GM10248 (cell line): Measurements from ENCODE around the gene CFAP46.

Source experiments
- CTCF ChIA-PET: fragments of 300-600 bp; sonication (Branson Sonifier 250); formaldehyde crosslinking; extraction: SDS; loops from one replicate; lab custom pipeline; 2021; ENCODE audit warnings: antibody characterized with exemption; lab: Yijun Ruan, JAX
- POLR2A ChIA-PET: fragments of 350-650 bp; sonication (Branson Sonifier 250); formaldehyde crosslinking; extraction: SDS; loops from one replicate; lab custom pipeline; 2020; ENCODE audit warnings: antibody characterized with exemption; lab: Yijun Ruan, JAX
- DNase-seq: peaks from one replicate; pipeline ENCODE4 v3.0.0; 2012; ENCODE audit errors: extremely low spot score
- TF ChIP-seq, protein P1 (sequence below): IDR thresholded peaks from 2 replicates; pipeline ENCODE4 v1.5.1; 2012; ENCODE audit warnings: mild to moderate bottlenecking, low read depth; ENCODE audit errors: extremely low read depth, missing control alignments, control extremely low read depth

CFAP46 gene

DNA sequence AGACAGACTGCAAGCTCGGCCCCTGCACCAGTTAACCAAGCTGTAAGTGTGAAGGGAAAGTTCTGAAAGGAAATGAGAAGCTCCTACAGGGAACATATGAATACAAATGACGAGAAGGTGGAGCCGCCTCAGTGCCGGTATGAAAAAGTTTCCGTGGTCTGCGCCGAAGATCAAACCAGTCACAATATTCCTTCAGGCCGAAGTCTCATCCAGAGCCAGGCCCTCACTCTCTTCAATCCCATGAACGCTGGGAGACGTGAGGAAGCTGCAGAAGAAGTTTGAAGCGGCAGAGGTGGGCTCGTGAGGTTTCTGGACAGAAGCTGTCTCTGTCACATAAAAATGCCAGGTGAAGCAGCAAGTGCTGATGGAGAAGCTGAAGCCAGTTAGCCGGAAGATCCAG is 71.9 kb downstream of the CFAP46 start:
- CTCF ChIA-PET: no interaction called here
- DNase-seq: no peak
- TF ChIP-seq, protein P1, sequence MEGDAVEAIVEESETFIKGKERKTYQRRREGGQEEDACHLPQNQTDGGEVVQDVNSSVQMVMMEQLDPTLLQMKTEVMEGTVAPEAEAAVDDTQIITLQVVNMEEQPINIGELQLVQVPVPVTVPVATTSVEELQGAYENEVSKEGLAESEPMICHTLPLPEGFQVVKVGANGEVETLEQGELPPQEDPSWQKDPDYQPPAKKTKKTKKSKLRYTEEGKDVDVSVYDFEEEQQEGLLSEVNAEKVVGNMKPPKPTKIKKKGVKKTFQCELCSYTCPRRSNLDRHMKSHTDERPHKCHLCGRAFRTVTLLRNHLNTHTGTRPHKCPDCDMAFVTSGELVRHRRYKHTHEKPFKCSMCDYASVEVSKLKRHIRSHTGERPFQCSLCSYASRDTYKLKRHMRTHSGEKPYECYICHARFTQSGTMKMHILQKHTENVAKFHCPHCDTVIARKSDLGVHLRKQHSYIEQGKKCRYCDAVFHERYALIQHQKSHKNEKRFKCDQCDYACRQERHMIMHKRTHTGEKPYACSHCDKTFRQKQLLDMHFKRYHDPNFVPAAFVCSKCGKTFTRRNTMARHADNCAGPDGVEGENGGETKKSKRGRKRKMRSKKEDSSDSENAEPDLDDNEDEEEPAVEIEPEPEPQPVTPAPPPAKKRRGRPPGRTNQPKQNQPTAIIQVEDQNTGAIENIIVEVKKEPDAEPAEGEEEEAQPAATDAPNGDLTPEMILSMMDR: no peak
- POLR2A ChIA-PET: no interaction called here

DNA sequence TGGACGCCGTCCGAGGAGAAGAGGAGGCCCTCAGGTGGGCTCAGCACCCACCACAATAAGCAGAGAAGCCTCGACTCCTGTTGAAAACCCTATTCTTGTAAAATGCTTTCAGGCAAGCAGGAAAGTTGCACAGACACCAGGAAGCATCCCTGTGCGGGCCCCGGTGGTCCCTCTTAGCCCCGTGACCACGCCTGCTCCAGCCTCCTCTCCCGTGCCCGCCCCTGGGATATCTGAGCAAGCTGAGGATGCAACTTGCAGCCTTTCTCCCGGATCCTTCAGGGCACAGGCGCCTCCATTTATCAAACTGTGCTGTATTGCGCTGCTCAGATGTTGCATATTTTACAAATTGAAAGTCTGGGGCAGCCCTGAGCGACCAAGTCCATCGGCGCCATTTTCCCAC is 72.7 kb downstream of the CFAP46 start:
- POLR2A ChIA-PET: no interaction called here
- TF ChIP-seq, protein P1: no peak
- CTCF ChIA-PET: no interaction called here
- no peak for DNase-seq

DNA sequence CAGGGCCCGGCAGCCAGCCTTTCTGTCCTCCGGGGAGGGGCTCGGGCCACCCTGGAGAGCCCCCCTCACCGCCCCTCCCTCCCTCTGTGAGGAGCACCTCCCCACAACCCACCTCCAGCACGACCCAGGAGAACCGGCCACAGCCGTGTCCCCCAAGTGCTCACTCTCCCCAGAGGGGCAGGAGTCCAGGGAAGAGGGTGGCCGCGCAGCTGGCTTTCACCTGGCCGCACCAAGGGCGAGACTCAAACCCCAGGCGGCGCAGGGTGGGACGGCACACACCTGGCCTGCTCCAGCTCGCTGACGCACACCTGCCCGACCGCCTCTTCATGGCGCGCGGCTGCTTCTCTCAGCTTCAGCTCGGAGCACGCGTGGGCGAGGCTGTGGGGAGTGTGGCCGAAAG is 73.4 kb downstream of the CFAP46 start:
- TF ChIP-seq, protein P1: no peak
- no peak for DNase-seq
- POLR2A ChIA-PET: no interaction called here
- CTCF ChIA-PET: no interaction called here

DNA sequence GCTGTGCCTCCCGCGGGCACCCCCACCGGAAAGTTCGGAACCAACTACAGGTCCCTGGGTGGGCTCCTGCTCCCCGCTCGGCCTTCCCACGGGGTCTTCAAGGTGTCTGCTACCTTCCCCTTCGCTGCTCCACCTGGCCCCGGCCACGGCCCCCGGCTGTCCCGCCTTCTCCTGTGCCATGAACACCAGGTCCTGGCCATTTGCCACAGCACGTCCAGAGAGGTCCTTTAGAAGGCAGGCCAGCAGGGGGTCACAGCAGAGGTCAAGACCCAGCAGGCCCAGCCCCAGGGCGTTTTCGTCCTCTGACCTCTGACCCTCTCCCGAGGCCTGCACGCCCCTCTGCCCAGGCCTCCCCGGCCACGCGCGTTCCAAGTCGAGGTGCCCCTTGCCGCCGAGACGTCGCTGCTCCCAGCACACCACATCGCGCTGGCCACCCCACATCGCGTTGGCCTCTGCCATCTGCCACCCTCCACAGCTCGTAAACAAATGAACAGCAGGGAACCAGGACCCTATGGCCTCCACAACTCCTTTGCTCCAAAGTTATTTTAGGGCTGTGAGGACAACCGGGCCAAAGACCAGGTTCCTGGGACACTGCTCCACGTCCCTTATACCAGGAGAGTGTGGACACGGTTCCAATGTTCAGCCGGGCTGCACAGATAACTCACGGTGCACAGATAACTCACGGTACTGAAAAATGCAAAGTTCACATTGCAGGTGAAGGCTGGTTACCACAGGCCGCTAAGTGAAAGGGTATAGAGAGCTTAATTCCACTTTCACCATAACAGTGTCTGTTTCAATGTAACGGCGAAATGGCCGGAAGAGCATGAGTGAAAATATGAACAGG is 74.3 kb downstream of the CFAP46 start:
- ChIA-PET CTCF (no interaction called here), POLR2A (no interaction called here)
- TF ChIP-seq, protein P1: no peak
- DNase-seq: no peak

DNA sequence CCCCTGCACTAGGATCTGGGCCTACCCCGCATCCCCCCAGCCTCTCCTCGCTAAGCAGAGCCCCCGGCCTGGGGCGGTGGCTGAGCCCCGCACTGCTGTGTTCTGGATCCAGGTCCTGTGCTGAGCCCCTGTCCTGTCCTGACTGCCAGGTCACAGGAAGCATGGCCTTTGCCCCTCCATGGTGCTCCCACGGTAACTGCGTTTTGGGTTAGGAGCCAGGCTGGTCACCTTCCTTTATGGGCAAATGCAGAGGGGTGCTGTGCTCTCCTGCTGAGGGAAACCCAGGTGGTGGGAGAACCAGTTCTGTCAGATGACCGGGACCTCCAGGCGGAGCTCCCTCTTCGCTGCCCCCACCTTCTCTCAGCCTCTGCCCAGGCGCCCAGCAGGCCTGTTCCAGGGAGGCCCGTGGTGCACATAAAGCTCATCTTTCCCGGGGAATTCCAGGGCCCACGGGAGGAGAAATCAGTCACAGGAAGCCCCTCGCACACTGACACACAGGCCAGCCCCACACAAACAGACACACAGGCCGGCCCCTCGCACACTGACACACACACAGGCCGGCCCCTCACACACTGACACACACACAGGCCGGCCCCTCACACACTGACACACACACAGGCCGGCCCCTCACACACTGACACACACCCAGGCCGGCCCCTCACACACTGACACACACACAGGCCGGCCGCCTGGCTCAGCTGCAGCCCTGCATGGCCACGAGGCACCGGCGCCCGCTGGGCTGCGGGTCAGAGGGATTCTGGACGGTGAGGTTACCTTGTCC is 75.6 kb downstream of the CFAP46 start:
- POLR2A ChIA-PET: no interaction called here
- CTCF ChIA-PET: no interaction called here
- DNase-seq: no peak
- TF ChIP-seq, protein P1: no peak

DNA sequence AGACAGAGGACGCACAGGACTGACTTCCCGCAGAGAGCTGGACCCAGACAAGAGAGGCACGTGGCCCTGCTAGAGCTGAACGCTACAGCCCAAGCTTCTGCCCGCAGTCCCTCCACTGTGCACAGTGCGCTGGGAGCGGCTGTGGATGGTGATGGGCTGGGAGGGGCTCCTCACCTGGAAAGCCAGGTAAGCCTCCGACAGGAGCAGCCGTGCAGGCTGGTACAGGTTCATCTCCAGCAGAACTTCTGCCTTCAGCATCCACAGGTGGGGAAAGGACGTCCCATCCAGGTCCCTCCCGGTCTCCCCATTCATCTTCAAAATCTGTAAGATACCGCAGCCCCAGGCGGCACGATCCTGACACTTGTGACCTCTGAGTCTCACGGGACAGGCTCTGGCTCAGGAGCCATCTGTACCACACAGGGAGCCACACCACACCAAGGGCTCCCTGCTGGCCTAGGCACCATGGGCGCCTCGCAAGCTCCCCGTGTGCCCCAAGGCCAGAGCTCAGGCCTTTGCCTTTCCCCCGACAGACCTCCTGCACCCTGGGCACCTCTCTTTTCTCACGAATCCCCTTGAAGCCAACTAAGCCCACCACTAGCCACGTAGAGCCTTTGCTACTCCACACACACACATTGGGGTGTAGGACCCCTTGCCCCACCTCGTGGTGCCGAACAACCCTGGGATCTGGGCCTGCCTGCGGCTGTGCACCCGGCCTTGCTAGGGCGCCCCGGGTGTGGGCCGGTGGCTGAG is 76.3 kb downstream of the CFAP46 start:
- no peak for DNase-seq
- TF ChIP-seq, protein P1: no peak
- CTCF ChIA-PET: no interaction called here
- POLR2A ChIA-PET: no interaction called here
